CD4-positive, CD25-positive, alpha-beta regulatory T cell (primary cell): ENCODE results near the gene MED16. TPM values are rescaled to one million over a fixed set of nuclear protein-coding genes. Genes with fewer than 3 reads are reported as not detected.
"Not testable (repeated sequence)": the region's sequence is repeated elsewhere in the genome, so short reads cannot be mapped to it uniquely, and the experiment has no call there.

Experiments used
- ATAC-seq, 2 donors: fragments of 150-1000 bp; cut with Tn5 transposase; one replicate each; pipeline ENCODE4 v1.10.0; 2021; ENCODE audit warnings: low read depth in 2 of 2, moderate number of reproducible peaks in 2 of 2, moderate library complexity in 1 of 2
- DNase-seq, 3 donors: peaks; one replicate each; pipeline versions ENCODE4 v3.0.0 to v3.0.0-alpha.2; 2012 to 2022; ENCODE audit warnings: mixed read lengths in 1 of 3
- H3K27ac ChIP-seq: one replicate; pipeline ENCODE4 v1.7.0; 2013; ENCODE audit warnings: mild to moderate bottlenecking, low read length; ENCODE audit not compliant: insufficient read depth, poor library complexity, severe bottlenecking
- H3K27me3 ChIP-seq: one replicate; pipeline ENCODE4 v1.7.0; 2013; ENCODE audit warnings: low read length; ENCODE audit not compliant: control insufficient read depth, insufficient read depth
- H3K36me3 ChIP-seq: one replicate; pipeline ENCODE4 v1.7.0; 2013; ENCODE audit warnings: mild to moderate bottlenecking, low read length, moderate library complexity; ENCODE audit not compliant: control insufficient read depth, insufficient read depth
- H3K4me1 ChIP-seq: 2 replicates; pipeline ENCODE4 v1.7.0; 2013; ENCODE audit warnings: mild to moderate bottlenecking, low read length; ENCODE audit not compliant: insufficient read depth, control insufficient read depth, poor library complexity, severe bottlenecking
- H3K4me3 ChIP-seq: one replicate; pipeline ENCODE4 v1.7.0; 2013; ENCODE audit warnings: low read depth, mild to moderate bottlenecking, low read length, moderate library complexity
- H3K9me3 ChIP-seq, 2 experiments: 1 replicate in 1 of 2; 2 replicates in 1 of 2; pipeline ENCODE4 v1.7.0; 2013; ENCODE audit warnings: low read length in 2 of 2, mild to moderate bottlenecking in 1 of 2, moderate library complexity in 1 of 2; ENCODE audit not compliant: control insufficient read depth in 2 of 2
- H3K27ac Mint-ChIP-seq, 3 donors: one replicate each; pipeline ENCODE4 v1.8.0; 2020 to 2022; ENCODE audit warnings: mild to moderate bottlenecking in 3 of 3, mixed read lengths in 3 of 3, moderate library complexity in 2 of 3
- H3K27me3 Mint-ChIP-seq: one replicate; pipeline ENCODE4 v1.8.0; 2022; ENCODE audit warnings: mild to moderate bottlenecking, mixed read lengths
- H3K36me3 Mint-ChIP-seq: one replicate; pipeline ENCODE4 v1.8.0; 2020; ENCODE audit warnings: mixed read lengths
- H3K4me1 Mint-ChIP-seq, 4 donors: one replicate each; pipeline ENCODE4 v1.8.0; 2020 to 2022; ENCODE audit warnings: mixed read lengths in 4 of 4, mild to moderate bottlenecking in 1 of 4
- H3K4me3 Mint-ChIP-seq, 4 donors: one replicate each; pipeline ENCODE4 v1.8.0; 2020 to 2022; ENCODE audit warnings: mild to moderate bottlenecking in 4 of 4, mixed read lengths in 4 of 4, moderate library complexity in 3 of 4
- H3K9me3 Mint-ChIP-seq, 7 donors: one replicate each; pipeline ENCODE4 v1.8.0; 2020 to 2022; ENCODE audit warnings: mixed read lengths in 7 of 7, mild to moderate bottlenecking in 3 of 7, moderate library complexity in 2 of 7
- polyA plus RNA-seq, 4 donors: library from polyadenylated mRNA; unstranded; fragments of 300-500 nt; fragmentation: Illumina TruSeq; gene quantifications; one replicate each; pipeline ENCODE4 v1.2.3, GENCODE V29; 2021
- total RNA-seq: library from RNA; stranded (reverse); gene quantifications from one replicate; pipeline ENCODE4 v1.2.3, GENCODE V29; 2022

The MED16 gene
- total and polyA plus RNA-seq, 5 donors from 2014 or later = 61.9 to 91.7 (median 79.5) TPM

DNA sequence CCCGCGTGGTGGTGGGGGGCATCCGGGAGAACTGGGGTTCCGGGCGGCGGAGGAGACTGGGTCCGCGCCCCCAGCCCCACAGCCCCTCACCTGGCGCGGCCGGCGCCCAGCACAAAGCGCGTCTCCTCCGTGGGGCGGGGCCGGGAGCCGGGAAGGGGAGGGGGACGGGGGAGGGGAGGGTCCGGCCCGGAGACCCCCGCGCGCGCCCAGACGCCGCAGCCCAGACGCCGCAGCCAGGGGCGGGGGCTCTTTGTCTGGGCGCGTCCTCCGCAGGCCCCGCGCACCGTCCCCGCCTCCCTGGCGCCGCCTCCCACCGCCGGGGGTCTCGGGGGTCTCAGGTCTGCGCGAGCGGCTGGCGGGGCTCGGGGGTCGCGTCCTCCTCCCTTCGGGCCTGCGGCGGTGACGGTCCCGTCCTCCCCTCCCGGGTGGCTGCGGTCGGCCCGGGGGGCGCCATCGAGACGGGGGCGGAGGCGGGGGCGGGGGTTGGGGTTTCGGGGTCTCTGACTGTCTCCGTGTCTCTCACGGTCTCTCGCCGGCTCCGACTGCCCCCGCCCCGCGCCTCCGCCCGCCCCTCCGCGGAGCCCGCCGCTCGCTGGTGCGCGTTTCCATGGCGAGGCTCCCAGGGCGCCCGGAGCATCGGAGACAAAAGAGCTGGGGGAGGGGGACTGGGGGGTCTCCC, 71.0 kb downstream of the MED16 start, which contains the start of gene PLPPR3:
Gene PLPPR3 (minus strand): TSS at position 131 of the 679 bp plus-strand sequence. CDS start 396 bp downstream, outside the sequence.
- DNase-seq (no peak), ATAC-seq (no peak)
- Mint-ChIP-seq H3K4me3 (peak within 1 kb of the TSS in 1 of 4 donors; percentile 43), H3K27me3 (peaks cover 21% of the 10 kb centered on the region), H3K4me1 (no peaks in the 10 kb centered on the region), H3K27ac (no peak within 1 kb of the TSS), H3K36me3 (no peaks in the 10 kb centered on the region), H3K9me3 (no peaks in the 10 kb centered on the region)
- peaks cover 4% of the 10 kb centered on the region for H3K4me1 ChIP-seq
- no peaks in the 10 kb centered on the region for H3K36me3 ChIP-seq
- H3K9me3 ChIP-seq = no peaks in the 10 kb centered on the region
- H3K4me3 ChIP-seq = no peak within 1 kb of the TSS
- peaks cover 5% of the 10 kb centered on the region for H3K27me3 ChIP-seq
- H3K27ac ChIP-seq = no peak within 1 kb of the TSS

DNA sequence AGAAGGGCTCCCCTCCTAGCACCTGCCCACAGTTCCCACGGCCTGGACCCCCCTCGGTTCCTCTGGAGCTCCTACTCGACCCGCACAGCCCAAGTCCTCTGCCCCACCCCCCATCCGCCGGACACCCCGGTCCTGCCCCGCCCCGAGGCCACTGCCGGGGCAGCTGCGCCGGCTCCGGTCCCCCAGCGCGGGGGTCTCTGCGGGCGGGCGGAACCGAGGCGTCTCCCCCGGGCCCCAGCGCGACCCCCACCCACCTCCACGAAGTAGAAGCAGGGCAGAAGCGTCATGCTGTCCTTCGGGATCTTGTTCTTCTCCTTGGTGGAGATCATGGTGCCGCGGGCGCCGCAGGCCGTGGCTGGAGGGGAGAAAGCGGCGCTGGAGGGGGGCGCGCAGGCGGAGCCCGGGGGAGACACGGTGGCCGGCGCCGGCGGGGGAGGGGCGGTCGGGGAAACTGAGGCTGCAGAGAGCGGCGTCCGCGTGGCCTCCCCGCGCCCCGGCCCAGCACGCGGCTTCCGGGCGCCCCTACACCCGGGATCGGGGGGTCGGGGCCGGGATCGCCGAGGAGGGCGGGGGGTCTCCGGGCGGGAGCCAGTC, 71.7 kb downstream of the MED16 start:
- Histone ChIP-seq H3K27me3 (peaks cover 5% of the 10 kb centered on the region), H3K36me3 (no peaks in the 10 kb centered on the region), H3K4me1 (peaks cover 4% of the 10 kb centered on the region), H3K27ac (no peak overlapping the region), H3K9me3 (no peaks in the 10 kb centered on the region), H3K4me3 (no peak overlapping the region)
- Mint-ChIP-seq H3K4me3 (peak overlapping the region in 1 of 4 donors; percentile 43), H3K27me3 (peaks cover 21% of the 10 kb centered on the region), H3K9me3 (peaks cover 0 to 2% (median 0%) of the 10 kb centered on the region in 7 donors), H3K4me1 (peaks cover 0 to 2% (median 0%) of the 10 kb centered on the region in 4 donors), H3K27ac (no peak overlapping the region), H3K36me3 (peaks cover 3% of the 10 kb centered on the region)
- ATAC-seq = no peak
- no peak for DNase-seq

DNA sequence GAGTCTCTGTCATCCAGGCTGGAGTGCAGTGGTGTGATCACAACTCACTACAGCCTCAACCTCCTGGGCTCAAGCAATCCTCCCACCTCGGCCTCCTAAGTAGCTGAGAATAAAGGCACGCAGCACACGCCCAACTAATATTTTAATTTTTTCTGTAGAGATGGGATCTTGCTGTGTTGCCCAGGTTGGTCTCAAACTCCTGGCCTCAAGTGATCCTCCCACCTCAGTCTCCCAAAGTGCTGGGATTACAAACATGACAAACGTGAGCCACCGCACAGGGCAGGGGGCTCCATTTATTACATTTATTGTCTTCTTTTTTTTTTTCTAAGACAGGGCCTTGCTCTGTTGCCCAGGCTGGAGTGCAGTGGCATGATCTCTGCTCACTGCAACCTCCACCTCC, 72.8 kb downstream of the MED16 start:
- not testable (repeated sequence) for H3K27me3 ChIP-seq, DNase-seq, H3K27ac Mint-ChIP-seq, H3K9me3 Mint-ChIP-seq, H3K36me3 Mint-ChIP-seq, H3K27ac ChIP-seq, H3K4me3 ChIP-seq, H3K4me1 Mint-ChIP-seq, ATAC-seq, H3K9me3 ChIP-seq, H3K36me3 ChIP-seq, H3K4me1 ChIP-seq, H3K4me3 Mint-ChIP-seq
- peaks cover 21% of the 10 kb centered on the region for H3K27me3 Mint-ChIP-seq

Other genes with a start within 250 kb of the MED16 start
- gene RNF126, start 230.0 kb downstream of the MED16 start, total RNA-seq = 124 TPM
- 10 to 100 TPM; 57.2 to 80.8 (median 76.9) TPM for gene RNF126, start 230.0 kb downstream of the MED16 start, polyA plus RNA-seq
- gene FSTL3, start 216.8 kb downstream of the MED16 start, total RNA-seq = 0.64 TPM
- gene FSTL3, start 216.8 kb downstream of the MED16 start, polyA plus RNA-seq = 1 to 10 TPM in 1 of 4 donors, under 1 TPM in 3; 0.55 to 2.1 (median 0.71) TPM
- 3.3 TPM for gene PRSS57, start 197.7 kb downstream of the MED16 start, total RNA-seq
- gene PRSS57, start 197.7 kb downstream of the MED16 start, polyA plus RNA-seq = not detected
- not detected for gene PALM, start 184.3 kb downstream of the MED16 start, total RNA-seq
- gene PALM, start 184.3 kb downstream of the MED16 start, polyA plus RNA-seq = not detected
- not detected for gene MISP, start 142.1 kb downstream of the MED16 start, total RNA-seq
- gene MISP, start 142.1 kb downstream of the MED16 start, polyA plus RNA-seq = not detected
- 308 TPM for gene PTBP1, start 95.7 kb downstream of the MED16 start, total RNA-seq
- gene PTBP1, start 95.7 kb downstream of the MED16 start, polyA plus RNA-seq = 100 to 1,000 TPM; 108 to 132 (median 126) TPM
- gene PLPPR3, start 71.2 kb downstream of the MED16 start, total RNA-seq = not detected
- not detected for gene PLPPR3, start 71.2 kb downstream of the MED16 start, polyA plus RNA-seq
- gene AZU1, start 65.3 kb downstream of the MED16 start, total RNA-seq = 0.59 TPM
- gene AZU1, start 65.3 kb downstream of the MED16 start, polyA plus RNA-seq = not detected
- gene PRTN3, start 52.2 kb downstream of the MED16 start, total RNA-seq = not detected
- not detected for gene PRTN3, start 52.2 kb downstream of the MED16 start, polyA plus RNA-seq
- not detected for gene ELANE, start 40.9 kb downstream of the MED16 start, total RNA-seq
- gene ELANE, start 40.9 kb downstream of the MED16 start, polyA plus RNA-seq = not detected
- 1.9 TPM for gene CFD, start 33.5 kb downstream of the MED16 start, total RNA-seq
- 1 to 10 TPM; 2.0 to 6.4 (median 2.5) TPM for gene CFD, start 33.5 kb downstream of the MED16 start, polyA plus RNA-seq
- gene RNU6-9, start 297 bp upstream of the MED16 start, total RNA-seq = not detected
- not detected for gene RNU6-9, start 297 bp upstream of the MED16 start, polyA plus RNA-seq
- 266 TPM for gene R3HDM4, start 20.0 kb upstream of the MED16 start, total RNA-seq
- gene R3HDM4, start 20.0 kb upstream of the MED16 start, polyA plus RNA-seq = 100 to 1,000 TPM; 249 to 283 (median 267) TPM
- 0.86 TPM for gene KISS1R, start 24.1 kb upstream of the MED16 start, total RNA-seq
- 1 to 10 TPM in 1 of 4 donors, under 1 TPM in 2, not detected in 1; 0.21 to 1.2 (median 0.48) TPM for gene KISS1R, start 24.1 kb upstream of the MED16 start, polyA plus RNA-seq
- 14.4 TPM for gene ARID3A, start 32.8 kb upstream of the MED16 start, total RNA-seq
- 1 to 10 TPM in 2 of 4 donors, under 1 TPM in 2; 0.63 to 1.4 (median 0.99) TPM for gene ARID3A, start 32.8 kb upstream of the MED16 start, polyA plus RNA-seq
- gene WDR18, start 91.2 kb upstream of the MED16 start, total RNA-seq = 23.8 TPM
- gene WDR18, start 91.2 kb upstream of the MED16 start, polyA plus RNA-seq = 10 to 100 TPM; 55.4 to 71.1 (median 64.9) TPM
- gene GRIN3B, start 107.2 kb upstream of the MED16 start, total RNA-seq = not detected
- not detected for gene GRIN3B, start 107.2 kb upstream of the MED16 start, polyA plus RNA-seq
- 339 TPM for gene TMEM259, start 127.9 kb upstream of the MED16 start, total RNA-seq
- gene TMEM259, start 127.9 kb upstream of the MED16 start, polyA plus RNA-seq = 10 to 100 TPM; 51.6 to 67.1 (median 54.2) TPM
- not detected for gene RNU6-2, start 128.3 kb upstream of the MED16 start, total RNA-seq
- not detected for gene RNU6-2, start 128.3 kb upstream of the MED16 start, polyA plus RNA-seq
- gene CNN2, start 133.4 kb upstream of the MED16 start, total RNA-seq = 397 TPM
- gene CNN2, start 133.4 kb upstream of the MED16 start, polyA plus RNA-seq = 100 to 1,000 TPM; 378 to 426 (median 401) TPM
- 161 TPM for gene ABCA7, start 146.9 kb upstream of the MED16 start, total RNA-seq
- gene ABCA7, start 146.9 kb upstream of the MED16 start, polyA plus RNA-seq = 10 to 100 TPM in 1 of 4 donors, 1 to 10 TPM in 3; 3.4 to 13.3 (median 6.9) TPM
- 756 TPM for gene ARHGAP45, start 174.0 kb upstream of the MED16 start, total RNA-seq
- gene ARHGAP45, start 174.0 kb upstream of the MED16 start, polyA plus RNA-seq = 100 to 1,000 TPM; 258 to 297 (median 277) TPM
- gene POLR2E, start 202.2 kb upstream of the MED16 start, total RNA-seq = 72.4 TPM
- 100 to 1,000 TPM; 120 to 145 (median 133) TPM for gene POLR2E, start 202.2 kb upstream of the MED16 start, polyA plus RNA-seq
- gene GPX4, start 210.8 kb upstream of the MED16 start, total RNA-seq = 112 TPM
- gene GPX4, start 210.8 kb upstream of the MED16 start, polyA plus RNA-seq = 100 to 1,000 TPM; 318 to 406 (median 354) TPM